Hepatocyte (in vitro differentiated cells): ENCODE measurements around the gene NCR1.
"Not testable (repeated sequence)": the region's sequence is repeated elsewhere in the genome, so short reads cannot be mapped to it uniquely, and the experiment has no call there.

Source experiments
- EZH2 ChIP-seq: fragments of 200-600 bp; sonication (generic); IDR thresholded peaks from 2 replicates; pipeline ENCODE4 v1.6.1; 2016; ENCODE audit warnings: antibody characterized with exemption, mild to moderate bottlenecking, borderline replicate concordance
- EZH2phosphoT487 ChIP-seq: fragments of 200-600 bp; sonication (generic); IDR thresholded peaks from one replicate; pipeline ENCODE4 v1.6.1; 2018; ENCODE audit warnings: antibody characterized with exemption, mild to moderate bottlenecking, low read depth, moderate library complexity; ENCODE audit not compliant: unreplicated experiment, severe bottlenecking

GRCh38 chr19:54950580-54950979, 44.6 kb downstream of the NCR1 start:
- not testable (repeated sequence) for TF ChIP-seq EZH2phosphoT487, EZH2
